Lower leg skin (tissue), 3 donors: ENCODE measurements around the gene AGO4.

Source experiments
- POLR2A ChIP-seq, 2 donors: fragments of 450-650 bp; IDR thresholded peaks; one replicate each; pipeline ENCODE4 v1.6.1; 2016 to 2017; ENCODE audit warnings: antibody characterized with exemption in 2 of 2, mild to moderate bottlenecking in 1 of 2, moderate library complexity in 1 of 2
- TF ChIP-seq, protein P1 (sequence below), 3 donors: fragments of 450-650 bp; IDR thresholded peaks; one replicate each; pipeline ENCODE4 v1.5.1; 2016; ENCODE audit warnings: antibody characterized with exemption in 3 of 3, mild to moderate bottlenecking in 3 of 3, moderate library complexity in 2 of 3

- TF ChIP-seq, protein P1, sequence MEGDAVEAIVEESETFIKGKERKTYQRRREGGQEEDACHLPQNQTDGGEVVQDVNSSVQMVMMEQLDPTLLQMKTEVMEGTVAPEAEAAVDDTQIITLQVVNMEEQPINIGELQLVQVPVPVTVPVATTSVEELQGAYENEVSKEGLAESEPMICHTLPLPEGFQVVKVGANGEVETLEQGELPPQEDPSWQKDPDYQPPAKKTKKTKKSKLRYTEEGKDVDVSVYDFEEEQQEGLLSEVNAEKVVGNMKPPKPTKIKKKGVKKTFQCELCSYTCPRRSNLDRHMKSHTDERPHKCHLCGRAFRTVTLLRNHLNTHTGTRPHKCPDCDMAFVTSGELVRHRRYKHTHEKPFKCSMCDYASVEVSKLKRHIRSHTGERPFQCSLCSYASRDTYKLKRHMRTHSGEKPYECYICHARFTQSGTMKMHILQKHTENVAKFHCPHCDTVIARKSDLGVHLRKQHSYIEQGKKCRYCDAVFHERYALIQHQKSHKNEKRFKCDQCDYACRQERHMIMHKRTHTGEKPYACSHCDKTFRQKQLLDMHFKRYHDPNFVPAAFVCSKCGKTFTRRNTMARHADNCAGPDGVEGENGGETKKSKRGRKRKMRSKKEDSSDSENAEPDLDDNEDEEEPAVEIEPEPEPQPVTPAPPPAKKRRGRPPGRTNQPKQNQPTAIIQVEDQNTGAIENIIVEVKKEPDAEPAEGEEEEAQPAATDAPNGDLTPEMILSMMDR (IDR thresholded peaks at IDR 0.05), result no peak
- no peak for TF ChIP-seq POLR2A (IDR thresholded peaks at IDR 0.05)
Observed at GRCh38 chr1:35809114-35810095, 1.6 kb downstream of the AGO4 start.
